Astrocyte (in vitro differentiated cells and primary cell): Measurements from ENCODE around the gene TBCA. TPM values are rescaled to one million over a fixed set of nuclear protein-coding genes. Genes with fewer than 3 reads are reported as not detected.

Experiments used
- DNase-seq: peaks from one replicate; pipeline ENCODE4 v3.0.0-alpha.2; 2010; ENCODE audit warnings: low read depth
- FAIRE-seq: peaks from 2 replicates; lab custom pipeline; 2011; peaks lifted over from hg19 to GRCh38; lab: Jason Lieb, UNC
- H2AFZ ChIP-seq: 2 replicates; pipeline ENCODE4 v1.6.0; 2012; ENCODE audit warnings: low read depth, low read length, inconsistent platforms
- H3K27ac ChIP-seq: 2 replicates; pipeline ENCODE4 v1.5.1; 2011; ENCODE audit warnings: low read depth, low read length, inconsistent platforms
- H3K27me3 ChIP-seq: 2 replicates; pipeline ENCODE4 v1.6.0; 2011; ENCODE audit warnings: low read length, inconsistent platforms; ENCODE audit not compliant: insufficient read depth
- H3K36me3 ChIP-seq: 2 replicates; pipeline ENCODE4 v1.5.1; 2011; ENCODE audit warnings: low read length, inconsistent platforms; ENCODE audit not compliant: insufficient read depth
- H3K4me1 ChIP-seq: 2 replicates; pipeline ENCODE4 v1.5.1; 2011; ENCODE audit warnings: low read length, inconsistent platforms; ENCODE audit not compliant: insufficient read depth
- H3K4me2 ChIP-seq: 2 replicates; pipeline ENCODE4 v1.6.0; 2012; ENCODE audit warnings: low read length, inconsistent platforms
- H3K4me3 ChIP-seq: 2 replicates; pipeline ENCODE4 v1.5.1; 2011; ENCODE audit warnings: low read depth, mild to moderate bottlenecking, low read length, inconsistent platforms; ENCODE audit not compliant: insufficient read depth
- H3K79me2 ChIP-seq: 2 replicates; pipeline ENCODE4 v1.6.0; 2012; ENCODE audit warnings: mild to moderate bottlenecking, low read length, inconsistent platforms; ENCODE audit not compliant: insufficient read depth
- H3K9ac ChIP-seq: 2 replicates; pipeline ENCODE4 v1.6.0; 2012; ENCODE audit warnings: mild to moderate bottlenecking, low read length, inconsistent platforms
- H3K9me3 ChIP-seq: 2 replicates; pipeline ENCODE4 v1.5.1; 2012; ENCODE audit warnings: low read depth, mild to moderate bottlenecking, low read length, inconsistent platforms; ENCODE audit not compliant: insufficient read depth
- H4K20me1 ChIP-seq: 2 replicates; pipeline ENCODE4 v1.6.0; 2012; ENCODE audit warnings: low read length, inconsistent platforms; ENCODE audit not compliant: insufficient read depth
- H3K27ac Mint-ChIP-seq: one replicate; pipeline ENCODE4 v1.8.0; 2021; ENCODE audit warnings: mild to moderate bottlenecking, mixed read lengths; ENCODE audit not compliant: unreplicated experiment
- H3K27me3 Mint-ChIP-seq: one replicate; pipeline ENCODE4 v1.8.0; 2021; ENCODE audit warnings: low read depth, mixed read lengths; ENCODE audit not compliant: unreplicated experiment
- H3K36me3 Mint-ChIP-seq: one replicate; pipeline ENCODE4 v1.8.0; 2021; ENCODE audit warnings: low read depth, mixed read lengths; ENCODE audit not compliant: unreplicated experiment
- H3K4me1 Mint-ChIP-seq: one replicate; pipeline ENCODE4 v1.8.0; 2021; ENCODE audit warnings: low read depth, mixed read lengths; ENCODE audit not compliant: unreplicated experiment
- H3K4me3 Mint-ChIP-seq: one replicate; pipeline ENCODE4 v1.8.0; 2021; ENCODE audit warnings: mild to moderate bottlenecking, moderate library complexity, mixed read lengths; ENCODE audit not compliant: unreplicated experiment
- H3K9me3 Mint-ChIP-seq: one replicate; pipeline ENCODE4 v1.8.0; 2021; ENCODE audit warnings: mild to moderate bottlenecking, mixed read lengths; ENCODE audit not compliant: unreplicated experiment
- EZH2 ChIP-seq: IDR thresholded peaks from 2 replicates; pipeline ENCODE4 v1.6.1; 2012; ENCODE audit warnings: mild to moderate bottlenecking, low read length, inconsistent platforms; ENCODE audit not compliant: insufficient read depth
- total RNA-seq: library from RNA; stranded (reverse); gene quantifications from 2 replicates; pipeline ENCODE4 v1.2.1, GENCODE V29; 2021
- TF ChIP-seq, protein P1 (sequence below): IDR thresholded peaks from 2 replicates; pipeline ENCODE4 v1.5.1; 2011; ENCODE audit warnings: low read depth, mild to moderate bottlenecking, inconsistent platforms, low read length, moderate library complexity; ENCODE audit not compliant: insufficient read depth

The TBCA gene
- total RNA-seq, 1 donor from 2014 or later: 207 TPM

DNA sequence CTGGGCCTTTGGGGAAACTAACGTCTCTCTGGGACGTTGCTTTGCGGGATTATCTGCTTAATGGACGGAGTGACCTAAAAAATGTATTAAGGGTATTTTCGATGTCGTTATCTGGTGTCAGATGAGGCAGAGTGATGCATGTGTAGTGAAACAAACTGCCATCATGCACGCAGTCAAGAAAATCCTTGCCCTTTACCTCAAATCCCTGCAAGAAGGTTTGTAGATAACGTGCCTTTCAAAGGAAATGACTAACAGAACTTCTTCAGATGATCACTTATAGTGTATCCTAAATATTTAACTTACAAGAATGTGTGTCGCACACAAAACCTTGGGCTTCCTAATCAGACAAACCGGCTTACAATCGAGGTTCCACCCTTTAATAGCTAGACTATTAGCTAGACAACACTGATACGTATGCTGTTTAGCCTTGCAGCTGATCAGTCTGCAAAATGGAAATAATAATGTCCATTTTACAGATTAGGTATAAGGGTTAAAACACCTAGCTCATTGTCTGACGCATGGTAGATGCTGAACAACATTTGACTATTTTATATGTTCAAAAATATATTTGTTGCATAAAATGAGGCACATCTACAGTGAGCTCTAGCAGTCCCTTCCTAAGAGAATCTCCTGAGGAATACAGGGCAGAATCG, 541 bp upstream of the TBCA start:
- Histone ChIP-seq H3K4me3 (peak overlapping the region; percentile 76), H3K4me1 (peaks cover 6% of the 10 kb centered on the region), H4K20me1 (peaks cover 39% of the 10 kb centered on the region), H3K9ac (peak overlapping the region; percentile 96), H3K36me3 (peaks cover 8% of the 10 kb centered on the region), H3K9me3 (no peaks in the 10 kb centered on the region), H3K79me2 (peaks cover 43% of the 10 kb centered on the region), H3K27ac (peak overlapping the region; percentile 98), H2AFZ (peak overlapping the region; percentile 95), H3K4me2 (peak overlapping the region; percentile 98), H3K27me3 (no peaks in the 10 kb centered on the region)
- Mint-ChIP-seq H3K27me3 (no peaks in the 10 kb centered on the region), H3K9me3 (no peaks in the 10 kb centered on the region), H3K4me1 (peaks cover 16% of the 10 kb centered on the region), H3K4me3 (peak overlapping the region; percentile 94), H3K36me3 (no peaks in the 10 kb centered on the region), H3K27ac (no peak overlapping the region)
- TF ChIP-seq, protein P1, sequence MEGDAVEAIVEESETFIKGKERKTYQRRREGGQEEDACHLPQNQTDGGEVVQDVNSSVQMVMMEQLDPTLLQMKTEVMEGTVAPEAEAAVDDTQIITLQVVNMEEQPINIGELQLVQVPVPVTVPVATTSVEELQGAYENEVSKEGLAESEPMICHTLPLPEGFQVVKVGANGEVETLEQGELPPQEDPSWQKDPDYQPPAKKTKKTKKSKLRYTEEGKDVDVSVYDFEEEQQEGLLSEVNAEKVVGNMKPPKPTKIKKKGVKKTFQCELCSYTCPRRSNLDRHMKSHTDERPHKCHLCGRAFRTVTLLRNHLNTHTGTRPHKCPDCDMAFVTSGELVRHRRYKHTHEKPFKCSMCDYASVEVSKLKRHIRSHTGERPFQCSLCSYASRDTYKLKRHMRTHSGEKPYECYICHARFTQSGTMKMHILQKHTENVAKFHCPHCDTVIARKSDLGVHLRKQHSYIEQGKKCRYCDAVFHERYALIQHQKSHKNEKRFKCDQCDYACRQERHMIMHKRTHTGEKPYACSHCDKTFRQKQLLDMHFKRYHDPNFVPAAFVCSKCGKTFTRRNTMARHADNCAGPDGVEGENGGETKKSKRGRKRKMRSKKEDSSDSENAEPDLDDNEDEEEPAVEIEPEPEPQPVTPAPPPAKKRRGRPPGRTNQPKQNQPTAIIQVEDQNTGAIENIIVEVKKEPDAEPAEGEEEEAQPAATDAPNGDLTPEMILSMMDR: no peak
- TF ChIP-seq EZH2: no peak
- DNase-seq: no peak
- FAIRE-seq: no peak

DNA sequence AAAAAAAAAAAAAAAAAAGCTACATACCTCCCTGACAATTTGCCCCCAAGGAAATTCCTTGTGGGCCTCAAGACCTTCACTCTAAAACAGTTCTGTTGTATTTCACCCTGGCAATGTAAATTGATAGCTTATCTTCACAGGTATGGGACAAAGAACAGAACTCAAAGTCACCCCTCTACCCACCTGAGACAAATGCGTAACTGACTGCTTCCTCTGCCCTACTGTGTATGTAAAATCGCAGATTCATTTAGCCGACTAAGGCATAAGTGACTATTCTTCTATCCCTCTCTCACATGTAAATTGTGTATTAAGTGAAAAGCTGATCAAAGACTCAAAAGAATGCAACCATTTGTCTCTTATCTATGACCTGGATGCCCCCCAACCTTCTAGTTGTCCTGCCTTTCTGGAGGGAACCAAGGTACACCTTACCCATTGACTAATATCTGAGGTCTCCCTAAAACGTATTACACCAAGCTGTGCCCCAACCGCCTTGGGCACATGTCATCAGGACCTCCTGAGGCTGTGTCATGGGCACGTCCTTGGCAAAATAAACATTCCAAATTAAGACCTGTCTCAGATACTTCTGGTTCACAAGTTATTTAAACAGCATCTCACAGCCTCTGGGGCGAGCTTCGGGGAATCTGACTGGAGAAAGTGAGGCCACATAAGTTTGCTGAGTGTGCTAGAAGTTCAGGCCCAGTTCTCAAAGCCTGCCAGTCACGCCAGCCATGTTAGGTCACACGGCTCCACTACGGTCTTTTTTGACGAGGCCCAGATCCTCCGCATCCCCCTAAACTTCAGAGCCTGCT, 954 bp downstream of the TBCA start:
- Histone ChIP-seq H3K36me3 (peaks cover 8% of the 10 kb centered on the region), H3K27me3 (no peaks in the 10 kb centered on the region), H3K4me2 (peak overlapping the region; percentile 98), H2AFZ (peak overlapping the region; percentile 95), H3K9me3 (no peaks in the 10 kb centered on the region), H3K9ac (peak overlapping the region; percentile 96), H3K79me2 (peaks cover 58% of the 10 kb centered on the region), H4K20me1 (peaks cover 53% of the 10 kb centered on the region), H3K27ac (peak overlapping the region; percentile 98), H3K4me3 (peak overlapping the region; percentile 76), H3K4me1 (peaks cover 6% of the 10 kb centered on the region)
- Mint-ChIP-seq H3K36me3 (no peaks in the 10 kb centered on the region), H3K4me1 (peaks cover 19% of the 10 kb centered on the region), H3K4me3 (peak overlapping the region; percentile 90), H3K27ac (peak overlapping the region; percentile 98), H3K9me3 (no peaks in the 10 kb centered on the region), H3K27me3 (no peaks in the 10 kb centered on the region)
- FAIRE-seq: no peak
- no peak for DNase-seq
- TF ChIP-seq, protein P1: no peak
- no peak for TF ChIP-seq EZH2
